MM.1S (cell line): Measurements from ENCODE around the gene CSNK1E.

Experiments used
- CTCF ChIP-seq: fragments of 300-600 bp; sonication (generic); IDR thresholded peaks from 2 replicates; pipeline ENCODE4 v1.5.1; 2016; ENCODE audit warnings: antibody characterized with exemption, low read length, mixed read lengths
- EZH2 ChIP-seq: fragments of 300-600 bp; sonication (generic); optimal IDR thresholded peaks from 2 replicates; pipeline ENCODE3; 2017; ENCODE audit warnings: low read depth, mild to moderate bottlenecking, antibody characterized with exemption, low read length, mixed read lengths

- TF ChIP-seq CTCF, result no peak
- TF ChIP-seq EZH2, result no peak
Observed at GRCh38 chr22:38272373-38273134, 44.7 kb downstream of the CSNK1E start, which contains the start of gene TMEM184B.
